ENCODE results near the gene WFS1. TPM values are rescaled to one million over a fixed set of nuclear protein-coding genes. Genes with fewer than 3 reads are reported as not detected.

WFS1 gene
- total RNA-seq, 2 donors from 2014 or later = 77.9 to 131 TPM

GRCh38 chr4:6251365-6251764, 18.3 kb upstream of the WFS1 start:
- no peak for TF ChIP-seq CTCF (IDR thresholded peaks at IDR 0.05)
- no peaks in the 10 kb centered on the region for H3K27me3 ChIP-seq (replicated peaks; ENCODE audit: insufficient read depth)
- H3K4me1 ChIP-seq (ENCODE audit: control insufficient read depth in 1 of 2, low read depth in 2 of 2) = no peaks in the 10 kb centered on the region
- H3K9me3 ChIP-seq = no peaks in the 10 kb centered on the region
- DNase-seq (ENCODE audit: low spot score) = no peak
- no peak for ATAC-seq (ENCODE audit: insufficient number of reproducible peaks, low FRiP score, low read depth)
- H3K27ac ChIP-seq = no peak overlapping the region
- H3K36me3 ChIP-seq = no peaks in the 10 kb centered on the region
- no peak overlapping the region for H3K4me3 ChIP-seq

GRCh38 chr4:6252051-6252450, 17.6 kb upstream of the WFS1 start:
- no peaks in the 10 kb centered on the region for H3K4me1 ChIP-seq (ENCODE audit: control insufficient read depth in 1 of 2, low read depth in 2 of 2)
- no peak for ATAC-seq (ENCODE audit: insufficient number of reproducible peaks, low FRiP score, low read depth)
- no peak for TF ChIP-seq CTCF (IDR thresholded peaks at IDR 0.05)

GRCh38 chr4:6253111-6253510, 16.5 kb upstream of the WFS1 start:
- no peaks in the 10 kb centered on the region for H3K27me3 ChIP-seq (replicated peaks; ENCODE audit: insufficient read depth)
- no peaks in the 10 kb centered on the region for H3K9me3 ChIP-seq
- no peak for ATAC-seq (ENCODE audit: insufficient number of reproducible peaks, low FRiP score, low read depth)
- H3K27ac ChIP-seq = no peak overlapping the region
- no peak for DNase-seq (ENCODE audit: low spot score)
- TF ChIP-seq CTCF (IDR thresholded peaks at IDR 0.05) = no peak
- H3K4me3 ChIP-seq = no peak overlapping the region
- no peaks in the 10 kb centered on the region for H3K36me3 ChIP-seq
- H3K4me1 ChIP-seq (ENCODE audit: control insufficient read depth in 1 of 2, low read depth in 2 of 2) = no peaks in the 10 kb centered on the region

More at GRCh38 chr4:6252051-6252450, 17.6 kb upstream of the WFS1 start:
- H3K4me3 ChIP-seq = no peak overlapping the region
- no peaks in the 10 kb centered on the region for H3K36me3 ChIP-seq
- H3K9me3 ChIP-seq = no peaks in the 10 kb centered on the region
- H3K27ac ChIP-seq = no peak overlapping the region
- H3K27me3 ChIP-seq (replicated peaks; ENCODE audit: insufficient read depth) = no peaks in the 10 kb centered on the region
- no peak for DNase-seq (ENCODE audit: low spot score)

- DNase-seq (ENCODE audit: low spot score) (no peak), ATAC-seq (ENCODE audit: insufficient number of reproducible peaks, low FRiP score, low read depth) (no peak)
- no peak for TF ChIP-seq CTCF (IDR thresholded peaks at IDR 0.05)
- Histone ChIP-seq H3K27me3 (replicated peaks; ENCODE audit: insufficient read depth) (no peaks in the 10 kb centered on the region), H3K36me3 (no peaks in the 10 kb centered on the region), H3K4me1 (ENCODE audit: control insufficient read depth in 1 of 2, low read depth in 2 of 2) (no peaks in the 10 kb centered on the region), H3K27ac (no peak overlapping the region), H3K4me3 (no peak overlapping the region), H3K9me3 (no peaks in the 10 kb centered on the region)
Observed at GRCh38 chr4:6253961-6254360, 15.7 kb upstream of the WFS1 start.

- Histone ChIP-seq H3K36me3 (no peaks in the 10 kb centered on the region), H3K4me3 (no peak overlapping the region), H3K9me3 (no peaks in the 10 kb centered on the region), H3K27ac (no peak overlapping the region), H3K4me1 (ENCODE audit: control insufficient read depth in 1 of 2, low read depth in 2 of 2) (no peaks in the 10 kb centered on the region), H3K27me3 (replicated peaks; ENCODE audit: insufficient read depth) (no peaks in the 10 kb centered on the region)
- ATAC-seq (ENCODE audit: insufficient number of reproducible peaks, low FRiP score, low read depth) (no peak), DNase-seq (ENCODE audit: low spot score) (no peak)
- TF ChIP-seq CTCF (IDR thresholded peaks at IDR 0.05) = no peak
Observed at GRCh38 chr4:6256141-6256540, 13.5 kb upstream of the WFS1 start.
